Spleen (tissue), 7 donors: Measurements from ENCODE around the gene LRP2BP.

ENCODE experiments used
- CTCF ChIP-seq, 11 experiments: fragments of 200-600 bp in 7 of 11; fragments of 450-650 bp in 4 of 11; sonication (generic) in 4 of 11; IDR thresholded peaks in 8 of 11; conservative IDR thresholded peaks in 3 of 11; 1 replicate in 7 of 11; 2 replicates in 4 of 11; pipeline versions ENCODE4 v1.4.0 to v1.8.0; 2016 to 2021; ENCODE audit warnings: antibody characterized with exemption in 11 of 11, inconsistent platforms in 4 of 11, mild to moderate bottlenecking in 1 of 11
- POLR2A ChIP-seq, 3 donors: fragments of 450-650 bp; IDR thresholded peaks; one replicate each; pipeline ENCODE4 v1.5.1; 2017; ENCODE audit warnings: antibody characterized with exemption in 3 of 3, mild to moderate bottlenecking in 1 of 3
- POLR2AphosphoS5 ChIP-seq, 3 donors: sonication (generic); formaldehyde crosslinking; IDR thresholded peaks; one replicate each; pipeline ENCODE4 v1.5.1; 2017; ENCODE audit warnings: antibody characterized with exemption in 3 of 3
- donor health status: DM: no; HTN: no; CAD: no; lungs with moderate emphysema.
- donor health status: DM: no; HTN: no; CAD: no.
- donor health status: DM: no; HTN: no; CAD: no.

GRCh38 chr4:185379326-185380295, 16.1 kb downstream of the LRP2BP start:
- no peak for TF ChIP-seq CTCF (IDR thresholded peaks at IDR 0.05 in 8 of 11, conservative IDR thresholded peaks at IDR 0.05 in 3 of 11)
- no peak for TF ChIP-seq POLR2A (IDR thresholded peaks at IDR 0.05)
- no peak for TF ChIP-seq POLR2AphosphoS5 (IDR thresholded peaks at IDR 0.05)
